ENCODE measurements around the gene S100B. TPM values are rescaled to one million over a fixed set of nuclear protein-coding genes. Genes with fewer than 3 reads are reported as not detected.

S100B gene
- total and polyA plus RNA-seq, 9 of the 15 experiments (the other 6 are each of a cell fraction or from before 2014, with no cell fraction given) = not detected

- 12% methylated on average over 5 of the region's 5 CpGs for WGBS (ENCODE audit: insufficient coverage, low coverage, missing lambda C conversion rate)
- H3K4me3 ChIP-seq = no peak overlapping the region
- no peaks in the 10 kb centered on the region for H3K36me3 ChIP-seq (ENCODE audit: control insufficient read depth, insufficient read depth, low read length)
- no peaks in the 10 kb centered on the region for H3K9me3 ChIP-seq (replicated peaks; ENCODE audit: control insufficient read depth, insufficient read depth, low read depth, low read length)
- no peaks in the 10 kb centered on the region for H4K20me1 ChIP-seq (replicated peaks; ENCODE audit: control insufficient read depth, insufficient read depth, low read length)
- TF ChIP-seq NFE2 (IDR thresholded peaks at IDR 0.05; ENCODE audit: low read depth) (peak; percentile 54), SOX6 (IDR thresholded peaks at IDR 0.05) (no peak), ARID1B (IDR thresholded peaks at IDR 0.05) (peak; percentile 24; the same call in 1 of the 2 replicates), POU5F1 (IDR thresholded peaks at IDR 0.05; ENCODE audit: borderline replicate concordance, low read depth, low read length, partially characterized antibody) (no peak), TRIM24 (IDR thresholded peaks at IDR 0.05) (no peak), PBX2 (CRISPR knock-in tag; IDR thresholded peaks at IDR 0.05; ENCODE audit: low read depth) (no peak), PBX2 (tag; conservative IDR thresholded peaks at IDR 0.05; ENCODE audit: low read depth) (no peak), JUND (IDR thresholded peaks at IDR 0.05; ENCODE audit: borderline replicate concordance, low read depth, low read length) (no peak), JUND (tag; IDR thresholded peaks at IDR 0.05; ENCODE audit: borderline replicate concordance, low read depth, low read length) (no peak), ESRRA (IDR thresholded peaks at IDR 0.05; ENCODE audit: borderline replicate concordance, low read depth) (no peak), RAD21 (CRISPR knock-in tag; conservative IDR thresholded peaks at IDR 0.05 in 1 of 2, IDR thresholded peaks at IDR 0.05 in 1 of 2) (no peak), CEBPB (tag; IDR thresholded peaks at IDR 0.05) (peak; percentile 61), DEAF1 (CRISPR knock-in tag; IDR thresholded peaks at IDR 0.05) (no peak), C11orf30 (IDR thresholded peaks at IDR 0.05; ENCODE audit: low read depth) (peak; percentile 45; the same call in 1 of the 2 replicates), ATF7 (IDR thresholded peaks at IDR 0.05) (no peak), GATAD2A (IDR thresholded peaks at IDR 0.05) (no peak), MYBL2 (IDR thresholded peaks at IDR 0.05; ENCODE audit: low read depth) (no peak), MYBL2 (CRISPR knock-in tag; IDR thresholded peaks at IDR 0.05; ENCODE audit: borderline replicate concordance) (no peak), E2F3 (CRISPR knock-in tag; IDR thresholded peaks at IDR 0.05) (no peak), DDX20 (tag; IDR thresholded peaks at IDR 0.05; ENCODE audit: low read depth) (no peak), CTBP1 (IDR thresholded peaks at IDR 0.05; ENCODE audit: borderline replicate concordance) (peak; percentile 30; the same call in 1 of the 2 replicates)
- DNase-seq (ENCODE audit: extremely low read depth in 1 of 4, low spot score in 3 of 4) (no peak), ATAC-seq (no peak), FAIRE-seq (no peak)
- no TSS peak for BruUV-seq (replicated peaks)
- peaks cover 20 to 22% of the 10 kb centered on the region in 2 experiments; a peak in 4 of 5 replicates for H3K4me1 ChIP-seq (replicated peaks in 1 of 2; ENCODE audit: control insufficient read depth in 2 of 2, insufficient read depth in 2 of 2, low read length in 2 of 2)
- CTCF ChIA-PET (ENCODE audit: low intra/inter-chr PET ratio) = no interaction called here
- no peak overlapping the region for H3K4me2 ChIP-seq (ENCODE audit: insufficient read depth, low read length)
- H3K9ac ChIP-seq (ENCODE audit: insufficient read depth in 1 of 2, low read depth in 2 of 2, low read length in 2 of 2) = no peak overlapping the region; a peak in 1 of 4 replicates
- peaks cover 8 to 12% of the 10 kb centered on the region in 2 experiments; a peak in 3 of 5 replicates for H3K27me3 ChIP-seq (ENCODE audit: control insufficient read depth in 2 of 2, insufficient read depth in 2 of 2, low read length in 2 of 2)
- H3K27ac ChIP-seq (ENCODE audit: extremely low read depth, low read depth, low read length) = no peak overlapping the region
- POLR2A ChIA-PET = no interaction called here
- in situ Hi-C loops (cut with MboI) = no loop called here
- H3K79me2 ChIP-seq (ENCODE audit: control insufficient read depth, insufficient read depth, low read length) = no peaks in the 10 kb centered on the region
- H2AFZ ChIP-seq (ENCODE audit: low read depth, low read length) = no peak overlapping the region
- H3K9me1 ChIP-seq (ENCODE audit: control insufficient read depth, insufficient read depth, low read length) = no peaks in the 10 kb centered on the region
- intact Hi-C loops (cut with micrococcal nuclease) = no loop called here
Observed at GRCh38 chr21:46600305-46600704, 4.6 kb downstream of the S100B start.

Data from K562 (cell line).